Lower lobe of right lung (tissue), 2 donors: ENCODE measurements around the gene SRPRB. TPM values are rescaled to one million over a fixed set of nuclear protein-coding genes. Genes with fewer than 3 reads are reported as not detected.

ENCODE experiments used
- ATAC-seq, 2 donors: fragments of 200-7000 bp; cut with Tn5 transposase; one replicate each; pipeline ENCODE4 v1.9.1; 2020 to 2022; ENCODE audit warnings: mild to moderate bottlenecking in 2 of 2, moderate library complexity in 2 of 2
- DNase-seq: peaks from one replicate; pipeline ENCODE4 v3.0.0-alpha.2; 2020
- H3K27ac ChIP-seq: fragments of 200-600 bp; one replicate; pipeline ENCODE4 v1.8.0; 2022
- H3K27me3 ChIP-seq: fragments of 200-600 bp; one replicate; pipeline ENCODE4 v1.8.0; 2022; ENCODE audit warnings: low read depth
- H3K36me3 ChIP-seq: fragments of 200-600 bp; one replicate; pipeline ENCODE4 v1.8.0; 2022; ENCODE audit warnings: mild to moderate bottlenecking
- H3K4me1 ChIP-seq: fragments of 200-600 bp; one replicate; pipeline ENCODE4 v1.8.0; 2022
- H3K4me3 ChIP-seq: fragments of 200-600 bp; one replicate; pipeline ENCODE4 v1.8.0; 2022; ENCODE audit warnings: mild to moderate bottlenecking
- H3K9me3 ChIP-seq: fragments of 200-600 bp; one replicate; pipeline ENCODE4 v1.8.0; 2022
- intact Hi-C: fragments of 100-400 bp; cut with DNase I; formaldehyde crosslinking; loops from one replicate; pipeline ENCODE4 v1.11.0; 2022
- total RNA-seq: library from RNA; stranded (reverse); fragmentation: NEBNext Ultra II Directional; extraction: Animal tissue kit (Norgen Biotek cat#: 25700); gene quantifications from one replicate; pipeline ENCODE4 v1.2.1, GENCODE V29; 2021
- TF ChIP-seq, protein P1 (sequence below): fragments of 200-600 bp; IDR thresholded peaks from one replicate; pipeline ENCODE4 v1.8.0; 2022; ENCODE audit warnings: antibody characterized with exemption, mild to moderate bottlenecking
- donor health status: DM: no; HTN: yes; CAD: no; lungs with severe emphysema.

The SRPRB gene
- total RNA-seq, 1 donor from 2014 or later = 43.3 TPM

DNA sequence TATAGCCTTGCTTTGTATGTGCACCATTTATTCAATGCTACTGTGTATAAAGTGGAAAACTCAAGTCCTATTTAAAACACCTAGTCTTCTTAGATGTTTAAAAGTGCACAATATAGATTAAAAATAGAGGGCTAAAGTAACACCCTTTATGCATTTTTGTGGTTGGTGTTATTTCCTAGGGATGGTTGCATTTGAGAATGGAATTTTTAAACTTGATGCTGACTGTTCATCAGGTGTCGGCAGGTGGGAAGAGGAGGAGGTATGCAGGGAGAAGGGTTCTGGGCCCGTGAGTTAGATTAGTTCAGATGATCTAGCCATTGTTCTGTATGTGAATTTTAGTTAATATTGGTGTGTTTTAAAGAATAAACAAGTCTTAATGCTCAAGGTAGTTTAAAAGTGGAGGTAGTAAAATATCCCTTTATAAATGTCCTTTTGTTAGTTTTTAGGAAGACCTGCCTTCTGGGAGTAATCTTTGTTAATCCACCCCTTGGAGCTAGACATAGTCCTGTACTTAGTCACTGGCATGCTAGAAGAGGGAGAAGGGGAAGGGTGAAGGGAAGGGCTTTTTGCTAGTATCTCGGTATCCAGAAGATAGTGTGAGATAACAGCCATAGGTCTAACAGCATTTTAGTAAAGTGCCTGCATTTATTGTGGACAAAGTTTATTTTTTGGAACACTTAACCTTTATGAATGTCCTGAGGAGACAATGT, 8.1 kb upstream of the SRPRB start:
- DNase-seq (no peak), ATAC-seq (no peak)
- Histone ChIP-seq H3K36me3 (no peaks in the 10 kb centered on the region), H3K27ac (no peak overlapping the region), H3K4me1 (no peaks in the 10 kb centered on the region), H3K4me3 (no peak overlapping the region), H3K27me3 (no peaks in the 10 kb centered on the region), H3K9me3 (no peaks in the 10 kb centered on the region)
- intact Hi-C loops = no loop called here
- TF ChIP-seq, protein P1, sequence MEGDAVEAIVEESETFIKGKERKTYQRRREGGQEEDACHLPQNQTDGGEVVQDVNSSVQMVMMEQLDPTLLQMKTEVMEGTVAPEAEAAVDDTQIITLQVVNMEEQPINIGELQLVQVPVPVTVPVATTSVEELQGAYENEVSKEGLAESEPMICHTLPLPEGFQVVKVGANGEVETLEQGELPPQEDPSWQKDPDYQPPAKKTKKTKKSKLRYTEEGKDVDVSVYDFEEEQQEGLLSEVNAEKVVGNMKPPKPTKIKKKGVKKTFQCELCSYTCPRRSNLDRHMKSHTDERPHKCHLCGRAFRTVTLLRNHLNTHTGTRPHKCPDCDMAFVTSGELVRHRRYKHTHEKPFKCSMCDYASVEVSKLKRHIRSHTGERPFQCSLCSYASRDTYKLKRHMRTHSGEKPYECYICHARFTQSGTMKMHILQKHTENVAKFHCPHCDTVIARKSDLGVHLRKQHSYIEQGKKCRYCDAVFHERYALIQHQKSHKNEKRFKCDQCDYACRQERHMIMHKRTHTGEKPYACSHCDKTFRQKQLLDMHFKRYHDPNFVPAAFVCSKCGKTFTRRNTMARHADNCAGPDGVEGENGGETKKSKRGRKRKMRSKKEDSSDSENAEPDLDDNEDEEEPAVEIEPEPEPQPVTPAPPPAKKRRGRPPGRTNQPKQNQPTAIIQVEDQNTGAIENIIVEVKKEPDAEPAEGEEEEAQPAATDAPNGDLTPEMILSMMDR = no peak

DNA sequence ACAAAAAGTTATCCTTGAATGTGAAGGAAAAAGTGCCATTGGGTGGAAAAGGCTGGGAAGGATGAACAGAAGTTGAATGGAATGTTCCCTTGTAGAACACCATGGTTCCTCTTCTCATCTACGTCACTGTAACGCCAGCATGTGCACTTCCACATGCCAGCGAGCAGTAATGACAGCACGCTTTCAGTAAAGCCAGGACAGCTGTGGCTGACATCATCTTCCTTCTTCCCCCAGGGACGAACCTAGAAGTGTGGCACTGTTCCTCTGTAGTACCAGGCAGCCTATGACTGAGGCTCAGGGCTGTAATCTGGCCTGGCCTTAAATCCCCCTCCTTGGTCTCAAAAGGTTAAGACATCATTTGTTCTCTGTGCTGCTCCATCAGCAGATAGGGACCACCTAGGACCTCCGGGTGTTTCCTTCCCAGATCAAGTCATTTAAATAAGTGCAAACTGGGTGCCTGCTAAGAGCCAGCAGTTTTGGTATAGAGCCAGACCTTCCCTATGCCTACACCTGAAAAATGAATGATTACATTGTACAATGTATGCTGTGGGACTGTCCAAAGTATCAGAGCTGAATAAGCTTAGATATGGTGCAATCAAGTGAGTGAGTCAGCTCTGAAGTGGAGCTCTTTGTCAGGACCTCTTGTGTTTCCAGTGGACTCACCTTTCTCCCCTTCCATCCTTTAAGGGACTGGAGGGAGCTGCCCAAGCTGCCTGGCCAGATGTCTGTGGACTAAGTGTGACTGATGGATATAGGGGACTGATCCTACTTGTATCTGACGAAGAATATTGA, 5.6 kb upstream of the SRPRB start:
- no peak overlapping the region for H3K27ac ChIP-seq
- H3K36me3 ChIP-seq = no peaks in the 10 kb centered on the region
- DNase-seq = no peak
- TF ChIP-seq, protein P1 = no peak
- intact Hi-C loops = no loop called here
- H3K4me3 ChIP-seq = no peak overlapping the region
- H3K9me3 ChIP-seq = no peaks in the 10 kb centered on the region
- peak; percentile 49 to 55 for ATAC-seq
- peaks cover under 1% of the 10 kb centered on the region for H3K4me1 ChIP-seq
- no peaks in the 10 kb centered on the region for H3K27me3 ChIP-seq

DNA sequence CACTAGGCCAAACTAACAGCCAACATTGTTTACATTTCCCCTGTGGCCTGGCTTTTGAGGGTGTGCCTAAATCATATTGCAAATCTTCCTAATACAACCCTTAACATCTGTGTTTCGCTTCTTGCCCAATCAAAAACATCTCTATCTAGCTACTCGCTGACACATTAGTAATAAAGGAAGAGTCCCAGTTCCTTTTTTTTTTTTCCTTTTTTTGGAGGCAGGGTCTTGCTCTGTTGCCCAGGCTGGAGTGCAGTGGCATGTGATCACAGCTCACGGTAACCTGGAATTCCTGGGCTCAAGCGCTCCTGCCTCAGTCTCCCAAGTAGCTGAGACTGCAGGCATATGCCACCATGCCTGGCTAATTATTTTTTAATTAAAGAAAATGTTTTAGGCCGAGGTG, 2.1 kb upstream of the SRPRB start:
- Histone ChIP-seq H3K4me3 (no peak overlapping the region), H3K9me3 (no peaks in the 10 kb centered on the region), H3K27me3 (no peaks in the 10 kb centered on the region), H3K36me3 (no peaks in the 10 kb centered on the region), H3K4me1 (peaks cover 17% of the 10 kb centered on the region), H3K27ac (no peak overlapping the region)
- no peak for DNase-seq
- ATAC-seq = no peak
- TF ChIP-seq, protein P1 = no peak
- intact Hi-C loops = no loop called here

DNA sequence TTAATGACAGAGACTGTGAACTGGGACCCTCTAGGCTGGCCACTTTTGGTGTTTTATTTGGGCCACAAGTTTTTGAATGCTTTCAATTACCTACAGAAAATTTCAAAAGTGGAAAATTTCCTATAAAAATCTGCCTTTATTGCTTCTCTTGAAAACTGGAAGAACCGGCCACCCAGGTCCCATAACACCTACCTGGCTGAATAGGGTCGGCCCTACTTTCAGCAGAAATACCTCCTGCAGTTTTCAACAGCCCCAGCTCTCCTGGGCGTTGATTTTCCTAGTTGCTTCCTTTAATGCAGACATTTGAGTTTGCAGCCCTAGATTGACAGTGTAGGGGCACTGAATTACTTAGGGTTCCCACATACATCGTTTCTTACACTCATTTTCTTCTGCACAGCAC, 719 bp upstream of the SRPRB start:
- H3K4me3 ChIP-seq = peak overlapping the region; percentile 93
- ATAC-seq (no peak), DNase-seq (no peak)
- H3K9me3 ChIP-seq = no peaks in the 10 kb centered on the region
- intact Hi-C loops = no loop called here
- peaks cover 17% of the 10 kb centered on the region for H3K4me1 ChIP-seq
- TF ChIP-seq, protein P1 = no peak
- peaks cover 8% of the 10 kb centered on the region for H3K36me3 ChIP-seq
- H3K27ac ChIP-seq = no peak overlapping the region
- H3K27me3 ChIP-seq = no peaks in the 10 kb centered on the region

DNA sequence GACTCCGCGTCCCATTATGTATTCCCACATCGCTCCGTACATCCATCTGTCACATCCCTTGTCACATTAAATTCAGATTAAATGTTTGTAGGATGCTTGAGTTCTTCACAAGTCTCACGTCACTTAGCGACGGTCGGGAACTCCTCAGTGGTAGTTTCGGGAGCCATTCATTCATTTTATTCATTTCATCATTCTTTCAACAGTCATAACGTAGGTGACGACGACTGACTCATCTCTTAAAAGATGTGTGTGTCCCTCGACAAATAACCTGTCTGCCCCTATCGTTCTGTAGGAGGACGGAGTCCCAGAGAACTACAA, 272 bp upstream of the SRPRB start:
- Histone ChIP-seq H3K27ac (peak overlapping the region; percentile 79), H3K4me1 (peaks cover 17% of the 10 kb centered on the region), H3K36me3 (peaks cover 12% of the 10 kb centered on the region), H3K27me3 (no peaks in the 10 kb centered on the region), H3K4me3 (peak overlapping the region; percentile 93), H3K9me3 (no peaks in the 10 kb centered on the region)
- intact Hi-C loops = no loop called here
- ATAC-seq (no peak), DNase-seq (no peak)
- TF ChIP-seq, protein P1 = no peak
